ENCODE data around the gene SEMA4A. TPM values are rescaled to one million over a fixed set of nuclear protein-coding genes. Genes with fewer than 3 reads are reported as not detected.

The SEMA4A gene
- total RNA-seq, 4 donors from 2014 or later = 3.1 to 8.2 (median 4.1) TPM; not detected in 1

- peaks cover 43% of the 10 kb centered on the region in 2 donors for H3K4me1 ChIP-seq
- TF ChIP-seq POLR2A (IDR thresholded peaks at IDR 0.05) (peak; percentile 30 to 48), CTCF (IDR thresholded peaks at IDR 0.05) (no peak)
- intact Hi-C loops (cut with DNase I; ENCODE audit: low total_unique reads) = no loop called here
- DNase-seq = peak; percentile 83 to 87
- H3K4me3 ChIP-seq = peak overlapping the region; percentile 17 to 18
- peak overlapping the region; percentile 97 to 99 for H3K27ac ChIP-seq
- no peaks in the 10 kb centered on the region for H3K27me3 ChIP-seq
- H3K9me3 ChIP-seq = no peaks in the 10 kb centered on the region
- H3K36me3 ChIP-seq = no peaks in the 10 kb centered on the region
Observed at GRCh38 chr1:156128654-156129597, 24.5 kb upstream of the SEMA4A start.

GRCh38 chr1:156129687-156130577, 23.5 kb upstream of the SEMA4A start:
- Histone ChIP-seq H3K27me3 (no peaks in the 10 kb centered on the region), H3K4me3 (peak overlapping the region in 1 of 2 donors; percentile 18), H3K27ac (peak overlapping the region; percentile 97 to 99), H3K4me1 (peaks cover 33 to 34% of the 10 kb centered on the region in 2 donors), H3K9me3 (no peaks in the 10 kb centered on the region), H3K36me3 (no peaks in the 10 kb centered on the region)
- TF ChIP-seq POLR2A (IDR thresholded peaks at IDR 0.05) (peak in 1 of 2 donors; percentile 55), CTCF (IDR thresholded peaks at IDR 0.05) (peak; percentile 98 to 99 (median 99))
- intact Hi-C loops (cut with DNase I; ENCODE audit: low total_unique reads) = loop anchor here (2.0 kb wide), 1 partner anchor 33 kb away; no protein-coding TSS in a partner anchor
- DNase-seq = peak; percentile 92 to 94

GRCh38 chr1:156130578-156130942, 22.8 kb upstream of the SEMA4A start:
- no peak overlapping the region for H3K4me3 ChIP-seq
- no peaks in the 10 kb centered on the region for H3K36me3 ChIP-seq
- H3K4me1 ChIP-seq = peaks cover 28 to 32% of the 10 kb centered on the region in 2 donors
- intact Hi-C loops (cut with DNase I; ENCODE audit: low total_unique reads) = loop anchor here (2.0 kb wide), 1 partner anchor 34 kb away; no protein-coding TSS in a partner anchor
- no peaks in the 10 kb centered on the region for H3K9me3 ChIP-seq
- no peak for DNase-seq
- H3K27me3 ChIP-seq = no peaks in the 10 kb centered on the region
- peak overlapping the region; percentile 97 to 99 for H3K27ac ChIP-seq
- TF ChIP-seq POLR2A (IDR thresholded peaks at IDR 0.05) (no peak), CTCF (IDR thresholded peaks at IDR 0.05) (no peak)

- Histone ChIP-seq H3K36me3 (no peaks in the 10 kb centered on the region), H3K27ac (no peak overlapping the region), H3K4me3 (no peak overlapping the region), H3K9me3 (no peaks in the 10 kb centered on the region), H3K27me3 (no peaks in the 10 kb centered on the region), H3K4me1 (peaks cover under 1 to 7% of the 10 kb centered on the region in 2 donors)
- TF ChIP-seq CTCF (IDR thresholded peaks at IDR 0.05) (no peak), POLR2A (IDR thresholded peaks at IDR 0.05) (no peak)
- no peak for DNase-seq
- intact Hi-C loops (cut with DNase I; ENCODE audit: low total_unique reads) = no loop called here
Observed at GRCh38 chr1:156134716-156135435, 18.5 kb upstream of the SEMA4A start.

Measured in uterus (tissue), 4 donors.